NT2/D1 (cell line): ENCODE data around the gene POMT1.

Experiments
- DNase-seq: peaks from one replicate; pipeline ENCODE4 v3.0.0-alpha.2; 2011; ENCODE audit warnings: low read depth, low spot score
- H3K27me3 ChIP-seq: 2 replicates; pipeline ENCODE4 v1.6.0; 2011; ENCODE audit warnings: mild to moderate bottlenecking; ENCODE audit not compliant: insufficient read length, insufficient read depth
- H3K36me3 ChIP-seq: 2 replicates; pipeline ENCODE4 v1.6.1; 2011; ENCODE audit warnings: mild to moderate bottlenecking, low read length, mixed read lengths; ENCODE audit not compliant: insufficient read depth, insufficient read length
- H3K4me1 ChIP-seq: 2 replicates; pipeline ENCODE4 v1.5.1; 2011; ENCODE audit not compliant: insufficient read depth, insufficient read length
- H3K4me3 ChIP-seq: 2 replicates; pipeline ENCODE4 v1.5.1; 2011; ENCODE audit warnings: low read depth; ENCODE audit not compliant: insufficient read length
- H3K9ac ChIP-seq: 2 replicates; pipeline ENCODE4 v1.6.0; 2011; ENCODE audit warnings: low read depth; ENCODE audit not compliant: insufficient read length
- H3K9me3 ChIP-seq: 2 replicates; pipeline ENCODE4 v1.5.1; 2011; ENCODE audit warnings: mild to moderate bottlenecking, low read length; ENCODE audit not compliant: insufficient read depth
- SUZ12 ChIP-seq: IDR thresholded peaks from 2 replicates; pipeline ENCODE4 v1.6.1; 2011; ENCODE audit not compliant: insufficient read length, insufficient read depth; ENCODE audit errors: extremely low read depth
- YY1 ChIP-seq: IDR thresholded peaks from 2 replicates; pipeline ENCODE4 v1.6.1; 2011; ENCODE audit not compliant: insufficient read length, insufficient read depth
- ZNF274 ChIP-seq: IDR thresholded peaks from 2 replicates; pipeline ENCODE4 v1.6.1; 2011; ENCODE audit warnings: mild to moderate bottlenecking, low read depth, low read length

POMT1 gene

DNA sequence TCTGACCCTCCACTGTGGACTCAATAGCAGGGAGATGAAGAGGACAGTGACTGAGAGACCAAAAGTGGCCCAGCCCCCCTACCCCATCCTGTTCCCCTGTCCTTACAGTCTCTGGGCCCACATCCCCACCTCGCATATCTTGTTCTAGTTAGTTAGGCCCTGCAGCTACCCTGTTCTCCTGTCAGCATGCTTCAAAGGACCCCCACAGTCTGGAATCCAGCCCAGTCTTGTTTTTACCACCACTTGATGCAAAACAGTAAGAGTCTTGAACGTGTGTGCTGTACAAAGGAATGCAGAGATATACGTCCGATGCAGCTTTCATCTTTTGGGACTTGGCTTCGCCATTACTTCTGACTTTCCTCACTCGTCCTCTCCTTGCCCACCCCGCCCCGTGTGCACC lies 12.2 kb upstream of the POMT1 start:
- H3K4me3 ChIP-seq: no peak overlapping the region
- peaks cover 99% of the 10 kb centered on the region for H3K36me3 ChIP-seq

DNA sequence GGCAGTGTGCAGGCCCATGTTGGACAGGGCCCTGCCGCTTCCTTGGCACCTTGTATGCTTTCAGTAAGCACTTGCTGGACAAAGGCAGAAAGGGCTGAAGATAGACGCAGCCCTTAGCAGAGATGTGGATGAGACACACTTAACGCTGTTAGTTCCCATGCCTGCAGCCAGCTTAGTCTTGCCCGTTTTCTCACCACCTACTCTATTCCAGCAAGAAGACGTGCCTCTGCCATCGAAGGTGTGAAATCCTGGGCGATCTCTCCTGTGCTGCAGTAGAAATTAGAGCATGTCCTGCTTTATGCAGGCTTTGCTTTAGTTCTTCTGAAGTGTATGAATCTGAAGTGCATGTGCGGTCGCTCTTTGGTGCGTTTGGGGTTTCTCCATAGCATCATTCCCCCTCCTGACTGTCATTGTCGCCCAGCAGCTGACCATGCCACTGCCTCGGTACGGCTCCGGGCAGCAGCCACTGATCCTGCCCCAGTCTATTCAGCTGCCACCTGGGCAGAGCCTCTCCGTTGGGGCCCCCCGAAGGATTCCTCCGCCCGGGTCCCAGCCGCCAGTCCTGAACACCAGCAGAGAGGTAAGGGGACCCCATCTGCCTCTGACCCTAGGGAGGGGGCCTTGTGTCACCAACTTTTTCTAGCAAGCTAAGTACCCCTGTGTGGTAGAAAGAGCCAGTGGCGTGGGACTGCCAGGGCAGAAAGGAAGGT lies 11.6 kb upstream of the POMT1 start:
- no peaks in the 10 kb centered on the region for H3K27me3 ChIP-seq
- DNase-seq: no peak
- no peaks in the 10 kb centered on the region for H3K9me3 ChIP-seq
- H3K4me3 ChIP-seq: no peak overlapping the region
- peaks cover 99% of the 10 kb centered on the region for H3K36me3 ChIP-seq
- TF ChIP-seq YY1 (no peak), ZNF274 (no peak), SUZ12 (no peak)
- peaks cover 8% of the 10 kb centered on the region for H3K4me1 ChIP-seq
- no peak overlapping the region for H3K9ac ChIP-seq

More for the DNA sequence above, 12.2 kb upstream of the POMT1 start:
- Histone ChIP-seq H3K4me1 (peaks cover 13% of the 10 kb centered on the region), H3K9ac (no peak overlapping the region), H3K27me3 (no peaks in the 10 kb centered on the region), H3K9me3 (no peaks in the 10 kb centered on the region)
- no peak for DNase-seq
- TF ChIP-seq SUZ12 (no peak), YY1 (no peak), ZNF274 (no peak)

DNA sequence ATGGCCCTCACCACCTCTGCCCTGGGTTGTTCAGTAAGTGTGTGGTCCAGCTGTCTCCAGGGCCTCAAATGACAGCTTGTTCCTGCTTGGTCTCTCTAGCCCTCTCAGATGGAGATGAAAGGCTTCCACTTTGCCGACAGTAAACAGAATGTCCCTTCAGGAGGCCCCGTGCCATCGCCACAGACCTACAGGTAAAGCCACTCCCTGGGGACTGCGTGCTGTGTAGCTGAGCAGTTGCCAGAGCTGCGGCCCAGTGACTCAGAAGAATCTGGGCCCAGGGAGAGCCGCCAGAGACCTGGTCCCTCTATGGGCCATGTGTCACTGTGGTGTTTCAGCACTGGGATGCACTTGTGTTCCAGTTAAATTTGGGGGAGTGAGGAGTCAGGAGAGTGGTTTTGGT lies 10.6 kb upstream of the POMT1 start:
- H3K4me1 ChIP-seq: peaks cover 9% of the 10 kb centered on the region
- no peak overlapping the region for H3K4me3 ChIP-seq
- H3K36me3 ChIP-seq: peaks cover 98% of the 10 kb centered on the region
- TF ChIP-seq SUZ12 (no peak), YY1 (no peak), ZNF274 (no peak)
- H3K9ac ChIP-seq: no peak overlapping the region
- DNase-seq: no peak
- no peaks in the 10 kb centered on the region for H3K27me3 ChIP-seq
- no peaks in the 10 kb centered on the region for H3K9me3 ChIP-seq

DNA sequence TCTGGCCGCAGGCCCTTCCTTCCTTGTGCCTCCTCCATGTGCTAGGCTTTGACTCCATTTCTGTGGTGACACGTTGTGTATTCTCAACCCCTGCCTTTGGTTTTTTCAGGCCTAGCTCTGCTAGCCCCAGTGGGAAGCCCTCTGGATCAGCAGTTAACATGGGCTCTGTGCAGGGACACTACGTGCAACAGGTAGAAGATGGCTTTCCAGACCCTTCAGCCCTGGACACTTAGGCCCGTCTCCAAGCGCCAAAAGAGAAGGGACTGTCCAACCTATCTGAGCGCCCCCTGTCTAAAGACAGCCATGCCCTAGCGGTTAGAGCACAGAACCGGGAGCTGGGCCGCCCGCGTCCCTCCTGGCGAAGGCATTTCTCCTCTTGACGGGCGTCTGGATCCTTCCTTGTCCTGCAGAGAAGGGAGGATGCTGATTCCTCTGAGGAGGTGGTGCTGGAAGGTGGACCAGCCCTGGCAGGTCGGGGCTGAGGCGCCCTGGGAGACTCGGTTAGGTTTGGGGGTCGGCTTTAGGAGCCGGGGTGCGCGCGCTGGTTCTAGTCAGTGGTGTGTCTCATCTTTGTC lies 8.3 kb upstream of the POMT1 start:
- H3K4me3 ChIP-seq: no peak overlapping the region
- TF ChIP-seq SUZ12 (no peak), YY1 (no peak), ZNF274 (no peak)

GRCh38 chr9:131495785-131496184 lies 6.9 kb upstream of the POMT1 start:
- H3K36me3 ChIP-seq: peaks cover 98% of the 10 kb centered on the region
- H3K27me3 ChIP-seq: no peaks in the 10 kb centered on the region
- no peak for TF ChIP-seq YY1
- no peak for TF ChIP-seq ZNF274
- no peak for TF ChIP-seq SUZ12
- H3K9ac ChIP-seq: no peak overlapping the region
- no peaks in the 10 kb centered on the region for H3K9me3 ChIP-seq
- no peak overlapping the region for H3K4me3 ChIP-seq
- peaks cover 8% of the 10 kb centered on the region for H3K4me1 ChIP-seq
- no peak for DNase-seq

More for the DNA sequence above, 8.3 kb upstream of the POMT1 start:
- Histone ChIP-seq H3K27me3 (no peaks in the 10 kb centered on the region), H3K36me3 (peaks cover 98% of the 10 kb centered on the region), H3K9me3 (no peaks in the 10 kb centered on the region), H3K4me1 (peaks cover 11% of the 10 kb centered on the region), H3K9ac (no peak overlapping the region)
- no peak for DNase-seq

DNA sequence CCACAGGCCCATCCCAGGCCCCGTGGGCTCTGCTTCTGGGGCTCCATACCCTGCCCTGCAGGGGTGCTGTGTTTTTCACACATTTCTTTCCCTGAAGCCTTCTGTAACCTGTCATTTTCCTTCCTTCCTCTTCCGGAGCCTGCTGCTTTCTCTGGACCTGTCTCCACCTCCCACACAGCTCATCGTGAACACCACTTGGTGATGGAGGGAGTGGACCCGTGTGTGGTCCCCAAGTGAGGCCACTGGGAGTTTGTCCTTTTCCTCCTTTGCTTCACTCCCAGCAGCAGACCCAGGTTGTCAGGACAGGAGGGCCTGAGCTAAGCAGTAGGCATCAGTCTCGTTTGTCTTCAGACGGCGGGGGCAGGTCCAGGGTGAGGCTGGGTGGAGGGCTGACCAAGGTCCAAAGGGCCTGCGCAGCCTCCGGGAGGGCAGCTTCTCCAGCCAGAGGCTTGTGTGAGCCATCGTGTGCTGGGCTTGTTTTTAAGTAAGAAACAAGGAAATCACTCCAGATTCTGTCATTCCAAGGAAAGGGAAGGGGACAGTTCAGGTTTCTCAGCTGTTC lies 5.8 kb upstream of the POMT1 start:
- Histone ChIP-seq H3K4me3 (no peak overlapping the region), H3K9ac (peak overlapping the region; percentile 14), H3K27me3 (no peaks in the 10 kb centered on the region), H3K36me3 (peaks cover 90% of the 10 kb centered on the region), H3K4me1 (peaks cover 8% of the 10 kb centered on the region), H3K9me3 (no peaks in the 10 kb centered on the region)
- no peak for DNase-seq
- TF ChIP-seq YY1 (no peak), SUZ12 (no peak), ZNF274 (no peak)

DNA sequence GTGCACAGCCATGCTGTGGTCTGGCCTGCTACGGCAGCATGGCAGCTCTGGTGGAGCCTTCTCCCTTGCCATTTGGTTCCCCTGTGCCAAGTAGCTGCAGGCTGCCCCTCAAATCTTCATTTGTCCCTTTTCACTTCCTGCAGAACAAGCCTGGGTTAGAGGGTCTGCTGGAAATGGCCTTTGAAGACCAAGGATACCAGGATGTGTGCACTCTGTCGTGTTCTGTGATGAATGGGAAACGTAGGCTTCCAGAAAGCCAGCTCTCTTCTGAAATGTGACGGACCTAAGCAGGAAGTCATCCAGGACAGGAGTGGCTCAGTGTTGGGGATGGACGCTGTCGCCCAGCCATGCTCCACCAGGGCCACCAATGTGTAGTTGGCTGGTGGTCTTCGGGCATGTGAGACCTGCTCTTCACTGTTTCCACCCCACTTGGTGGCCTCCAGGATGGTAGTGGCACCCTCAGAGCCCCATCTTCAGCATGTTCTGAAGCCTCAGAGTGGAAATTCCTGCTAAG lies 3.4 kb upstream of the POMT1 start:
- Histone ChIP-seq H3K27me3 (peaks cover 6% of the 10 kb centered on the region), H3K9ac (peak overlapping the region; percentile 44), H3K4me3 (no peak overlapping the region), H3K4me1 (peaks cover 12% of the 10 kb centered on the region), H3K36me3 (peaks cover 66% of the 10 kb centered on the region), H3K9me3 (no peaks in the 10 kb centered on the region)
- no peak for DNase-seq
- no peak for TF ChIP-seq ZNF274
- no peak for TF ChIP-seq SUZ12
- TF ChIP-seq YY1: no peak
